ENCODE results near the gene GABARAPL1. TPM values are rescaled to one million over a fixed set of nuclear protein-coding genes. Genes with fewer than 3 reads are reported as not detected.

Gene GABARAPL1
- total RNA-seq, 2 experiments from 2014 or later = 50.9 to 56.2 TPM

- H3K27ac Mint-ChIP-seq = no peak overlapping the region
- H3K27me3 Mint-ChIP-seq = no peaks in the 10 kb centered on the region
- POLR2A ChIA-PET = no interaction called here
- DNase-seq (no peak), ATAC-seq (ENCODE audit: low read depth) (no peak)
- no peak overlapping the region for H3K4me3 Mint-ChIP-seq
- H3K9me3 Mint-ChIP-seq = peaks cover 17% of the 10 kb centered on the region
- H3K36me3 Mint-ChIP-seq = peaks cover 15% of the 10 kb centered on the region
- peaks cover 22% of the 10 kb centered on the region for H3K4me1 Mint-ChIP-seq
Observed at GRCh38 chr12:10252201-10252600, 39.5 kb downstream of the GABARAPL1 start.

- Mint-ChIP-seq H3K27me3 (peaks cover 2% of the 10 kb centered on the region), H3K4me1 (no peaks in the 10 kb centered on the region), H3K27ac (no peak overlapping the region), H3K9me3 (peaks cover 19% of the 10 kb centered on the region), H3K36me3 (peaks cover 17% of the 10 kb centered on the region), H3K4me3 (no peak overlapping the region)
- no peak for DNase-seq
- no peak for ATAC-seq (ENCODE audit: low read depth)
- POLR2A ChIA-PET = no interaction called here
Observed at GRCh38 chr12:10256064-10256463, 43.4 kb downstream of the GABARAPL1 start.

DNA sequence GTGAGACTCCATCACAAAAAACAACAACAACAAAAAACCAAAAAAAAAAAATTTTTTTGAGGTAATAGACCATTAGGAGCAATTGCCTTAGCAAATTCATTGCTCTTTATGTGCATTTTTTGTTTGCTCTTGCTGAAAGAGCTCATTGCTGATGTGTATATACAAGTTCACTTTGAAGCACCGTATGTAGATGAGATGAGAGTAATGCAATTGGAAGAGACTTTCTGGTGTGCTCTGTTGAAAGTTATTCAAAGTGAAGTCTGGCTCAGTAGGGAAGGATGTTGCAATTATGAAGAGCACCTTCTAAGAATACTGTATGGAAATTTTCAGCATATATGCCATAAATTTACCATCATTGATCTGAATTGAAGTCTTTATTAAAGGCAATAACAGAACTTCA, 48.2 kb downstream of the GABARAPL1 start:
- DNase-seq = no peak
- Mint-ChIP-seq H3K4me1 (no peaks in the 10 kb centered on the region), H3K27me3 (peaks cover 2% of the 10 kb centered on the region), H3K4me3 (no peak overlapping the region), H3K27ac (no peak overlapping the region), H3K9me3 (peaks cover 6% of the 10 kb centered on the region), H3K36me3 (peaks cover 8% of the 10 kb centered on the region)
- POLR2A ChIA-PET = no interaction called here
- ATAC-seq (ENCODE audit: low read depth) = no peak

- H3K9me3 Mint-ChIP-seq = no peaks in the 10 kb centered on the region
- no peaks in the 10 kb centered on the region for H3K27me3 Mint-ChIP-seq
- ATAC-seq (ENCODE audit: low read depth) = no peak
- no peaks in the 10 kb centered on the region for H3K36me3 Mint-ChIP-seq
- DNase-seq = no peak
- H3K4me1 Mint-ChIP-seq = no peaks in the 10 kb centered on the region
- no peak overlapping the region for H3K4me3 Mint-ChIP-seq
- POLR2A ChIA-PET = no interaction called here
- no peak overlapping the region for H3K27ac Mint-ChIP-seq
Observed at GRCh38 chr12:10268037-10268436, 55.4 kb downstream of the GABARAPL1 start.

DNA sequence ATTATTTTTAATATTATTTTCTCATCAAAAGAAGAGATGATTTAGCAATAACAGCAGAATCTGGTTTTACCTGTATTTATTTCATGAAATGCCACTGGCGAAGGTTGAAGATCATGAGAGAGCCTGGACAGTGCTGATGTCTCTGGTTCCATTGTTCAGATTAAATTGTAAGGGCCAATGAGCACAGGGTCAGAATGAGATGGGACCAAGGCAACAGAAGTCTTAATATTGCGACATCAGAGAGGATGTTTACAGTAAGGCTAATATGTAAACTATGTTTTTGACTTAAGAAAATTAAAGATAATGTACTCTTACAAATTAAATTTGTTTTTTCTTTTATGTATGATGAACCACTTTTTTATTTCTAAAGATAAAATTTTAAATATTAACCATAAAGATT, 59.8 kb downstream of the GABARAPL1 start:
- Mint-ChIP-seq H3K27ac (no peak overlapping the region), H3K4me3 (no peak overlapping the region)
- POLR2A ChIA-PET = no interaction called here

More for the DNA sequence above, 59.8 kb downstream of the GABARAPL1 start:
- H3K36me3 Mint-ChIP-seq = peaks cover 1% of the 10 kb centered on the region
- H3K4me1 Mint-ChIP-seq = no peaks in the 10 kb centered on the region
- DNase-seq = no peak
- ATAC-seq (ENCODE audit: low read depth) = no peak
- peaks cover 1% of the 10 kb centered on the region for H3K9me3 Mint-ChIP-seq
- H3K27me3 Mint-ChIP-seq = no peaks in the 10 kb centered on the region

Other genes with a start within 250 kb of the GABARAPL1 start
- gene CLEC12A, start 241.5 kb upstream of the GABARAPL1 start, total RNA-seq = 1 to 10 TPM; 4.0 to 5.2 TPM
- not detected for gene CLEC1B, start 213.8 kb upstream of the GABARAPL1 start, total RNA-seq
- gene CLEC12B, start 202.2 kb upstream of the GABARAPL1 start, total RNA-seq = under 1 TPM; 0.40 to 0.83 TPM
- gene CLEC9A, start 182.2 kb upstream of the GABARAPL1 start, total RNA-seq = not detected
- gene CLEC1A, start 113.9 kb upstream of the GABARAPL1 start, total RNA-seq = not detected
- gene CLEC7A, start 82.7 kb upstream of the GABARAPL1 start, total RNA-seq = under 1 TPM; 0.36 to 0.48 TPM
- gene OLR1, start 40.7 kb upstream of the GABARAPL1 start, total RNA-seq = not detected
- gene TMEM52B, start 33.8 kb upstream of the GABARAPL1 start, total RNA-seq = not detected
- 10 to 100 TPM; 19.8 to 30.6 TPM for gene KLRD1, start 95.0 kb downstream of the GABARAPL1 start, total RNA-seq
- gene KLRK1, start 177.2 kb downstream of the GABARAPL1 start, total RNA-seq = 100 to 1,000 TPM; 319 to 355 TPM
- gene KLRC4, start 196.9 kb downstream of the GABARAPL1 start, total RNA-seq = 10 to 100 TPM; 37.8 to 38.4 TPM
- 1 to 10 TPM; 3.0 to 5.6 TPM for gene KLRC3, start 207.7 kb downstream of the GABARAPL1 start, total RNA-seq
- 1 to 10 TPM; 4.4 to 7.9 TPM for gene KLRC2, start 223.1 kb downstream of the GABARAPL1 start, total RNA-seq
- gene KLRC1, start 240.5 kb downstream of the GABARAPL1 start, total RNA-seq = 10 to 100 TPM in 1 of 2 experiments, 1 to 10 TPM in 1; 7.8 to 12.1 TPM

Measured in activated naive CD8-positive, alpha-beta T cell treated with anti-CD3 and anti-CD28 coated beads, Interleukin-2, amount 10 ng/mL, durations not matched to agents 7 days and 5 days (primary cell).